Sigmoid colon (tissue), 7 donors: ENCODE measurements around the gene TAOK1. TPM values are rescaled to one million over a fixed set of nuclear protein-coding genes. Genes with fewer than 3 reads are reported as not detected.

ENCODE experiments used
- DNase-seq: peaks from one replicate; pipeline ENCODE4 v3.0.0-alpha.2; 2019
- H3K27ac ChIP-seq, 4 donors: fragments of 200-600 bp; sonication (generic); one replicate each; pipeline ENCODE4 v1.5.1; 2016 to 2019; ENCODE audit warnings: mild to moderate bottlenecking in 1 of 4
- H3K27me3 ChIP-seq, 3 donors: fragments of 200-600 bp; sonication (generic); one replicate each; pipeline ENCODE4 v1.5.1; 2019; ENCODE audit warnings: mild to moderate bottlenecking in 1 of 3
- H3K36me3 ChIP-seq, 4 donors: fragments of 200-600 bp; sonication (generic); one replicate each; pipeline ENCODE4 v1.5.1; 2016 to 2019
- H3K4me1 ChIP-seq, 4 donors: fragments of 200-600 bp; sonication (generic); one replicate each; pipeline ENCODE4 v1.5.1; 2017 to 2019
- H3K4me3 ChIP-seq, 4 donors: fragments of 200-600 bp; sonication (generic); one replicate each; pipeline ENCODE4 v1.5.1; 2017 to 2019; ENCODE audit warnings: mild to moderate bottlenecking in 2 of 4, moderate library complexity in 1 of 4
- H3K9me3 ChIP-seq, 4 donors: fragments of 200-600 bp in 3 of 4; sonication (generic) in 3 of 4; one replicate each; pipeline versions ENCODE4 v1.5.1 to v1.6.1; 2013 to 2019
- EP300 ChIP-seq, 4 donors: sonication (generic); formaldehyde crosslinking; IDR thresholded peaks; one replicate each; pipeline ENCODE4 v1.6.1; 2017; ENCODE audit warnings: antibody characterized with exemption in 4 of 4
- POLR2A ChIP-seq, 2 donors: fragments of 450-650 bp; IDR thresholded peaks; one replicate each; pipeline ENCODE4 v1.6.1; 2016; ENCODE audit warnings: antibody characterized with exemption in 2 of 2, mild to moderate bottlenecking in 2 of 2, moderate library complexity in 2 of 2
- POLR2AphosphoS5 ChIP-seq, 4 donors: sonication (generic); formaldehyde crosslinking; IDR thresholded peaks; one replicate each; pipeline ENCODE4 v1.6.1; 2017; ENCODE audit warnings: antibody characterized with exemption in 4 of 4
- WGBS, 2 donors: extraction: QIAGEN DNeasy Blood & Tissue Kit; methylation state at CpG; one replicate each; pipeline ENCODE4 v1.1.7; 2013; 5-methylcytosine and 5-hydroxymethylcytosine counted together
- intact Hi-C: fragments of 100-400 bp; cut with DNase I; formaldehyde crosslinking; loops from one replicate; pipeline ENCODE4 v1.15.1; 2023
- polyA plus RNA-seq, 3 donors: library from polyadenylated mRNA; stranded (reverse); fragments of 200-250 nt; gene quantifications; one replicate each; pipeline ENCODE4 v1.2.3, GENCODE V29; 2013
- total RNA-seq, 4 donors: library from RNA; depleted of rRNA; stranded (reverse); fragments of >200 nt; gene quantifications; one replicate each; pipeline ENCODE4 v1.1.0, GENCODE V29; 2016
- TF ChIP-seq, protein P1 (sequence below), 4 experiments: fragments of 450-650 bp in 3 of 4; fragments of 200-600 bp in 1 of 4; IDR thresholded peaks; one replicate each; pipeline ENCODE4 v1.5.1; 2016 to 2019; ENCODE audit warnings: antibody characterized with exemption in 4 of 4, mild to moderate bottlenecking in 3 of 4, moderate library complexity in 2 of 4
- donor health status: healthy with polysubstance abuse.
- donor health status: Bipolar disorder and iron deficiency.
- donor health status: healthy.

TAOK1 gene
- total and polyA plus RNA-seq, 7 donors = 3.6 to 65.4 (median 46.3) TPM

GRCh38 chr17:29590411-29591145 lies 200.4 kb downstream of the TAOK1 start:
- 46 to 69% methylated on average over 30 of the region's 30 CpGs for WGBS, 2 donors
- DNase-seq = peak; percentile 77
- H3K9me3 ChIP-seq = no peaks in the 10 kb centered on the region
- intact Hi-C loops = loop anchor here (1.0 kb wide), 2 partner anchors 10 to 23 kb away; no protein-coding TSS in a partner anchor
- H3K27me3 ChIP-seq = no peaks in the 10 kb centered on the region
- H3K4me1 ChIP-seq = peaks cover 0 to 78% (median 71%) of the 10 kb centered on the region in 4 donors
- no peaks in the 10 kb centered on the region for H3K36me3 ChIP-seq
- TF ChIP-seq POLR2AphosphoS5 (IDR thresholded peaks at IDR 0.05) = no peak
- TF ChIP-seq POLR2A (IDR thresholded peaks at IDR 0.05) = no peak
- TF ChIP-seq, protein P1, sequence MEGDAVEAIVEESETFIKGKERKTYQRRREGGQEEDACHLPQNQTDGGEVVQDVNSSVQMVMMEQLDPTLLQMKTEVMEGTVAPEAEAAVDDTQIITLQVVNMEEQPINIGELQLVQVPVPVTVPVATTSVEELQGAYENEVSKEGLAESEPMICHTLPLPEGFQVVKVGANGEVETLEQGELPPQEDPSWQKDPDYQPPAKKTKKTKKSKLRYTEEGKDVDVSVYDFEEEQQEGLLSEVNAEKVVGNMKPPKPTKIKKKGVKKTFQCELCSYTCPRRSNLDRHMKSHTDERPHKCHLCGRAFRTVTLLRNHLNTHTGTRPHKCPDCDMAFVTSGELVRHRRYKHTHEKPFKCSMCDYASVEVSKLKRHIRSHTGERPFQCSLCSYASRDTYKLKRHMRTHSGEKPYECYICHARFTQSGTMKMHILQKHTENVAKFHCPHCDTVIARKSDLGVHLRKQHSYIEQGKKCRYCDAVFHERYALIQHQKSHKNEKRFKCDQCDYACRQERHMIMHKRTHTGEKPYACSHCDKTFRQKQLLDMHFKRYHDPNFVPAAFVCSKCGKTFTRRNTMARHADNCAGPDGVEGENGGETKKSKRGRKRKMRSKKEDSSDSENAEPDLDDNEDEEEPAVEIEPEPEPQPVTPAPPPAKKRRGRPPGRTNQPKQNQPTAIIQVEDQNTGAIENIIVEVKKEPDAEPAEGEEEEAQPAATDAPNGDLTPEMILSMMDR (IDR thresholded peaks at IDR 0.05) = no peak
- TF ChIP-seq EP300 (IDR thresholded peaks at IDR 0.05) = no peak
- H3K4me3 ChIP-seq = peak overlapping the region in 3 of 4 donors; percentile 51 to 90 (median 77)
- peak overlapping the region; percentile 78 to 92 (median 90) for H3K27ac ChIP-seq

DNA sequence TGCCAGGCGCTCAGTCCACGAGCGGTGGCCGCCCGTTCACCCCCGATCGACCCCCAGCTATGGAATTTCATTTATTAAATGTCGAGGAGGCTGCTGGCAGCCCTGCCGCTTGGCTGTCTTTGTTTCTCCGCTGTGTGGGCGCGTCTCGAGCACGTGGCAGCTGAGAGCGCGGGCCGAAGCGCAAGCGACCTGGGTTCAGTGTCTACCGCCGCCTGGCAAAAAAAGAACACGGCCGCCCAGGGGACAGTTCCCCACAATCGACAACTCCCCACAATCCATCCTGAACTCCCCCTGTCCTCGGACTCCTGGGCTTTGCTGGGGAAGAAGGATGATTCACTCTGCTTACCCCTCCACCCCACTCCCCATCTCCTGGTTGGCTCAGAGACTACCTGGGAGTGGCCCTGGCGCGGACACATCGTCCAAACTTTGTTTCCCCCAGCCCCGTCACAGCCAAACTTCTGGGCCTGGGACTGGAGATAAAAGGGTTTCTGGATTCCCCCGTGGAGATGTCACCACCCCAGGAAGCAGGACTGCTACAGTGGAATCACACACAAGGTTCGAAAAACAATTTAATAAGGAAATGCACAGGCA lies 201.1 kb downstream of the TAOK1 start:
- H3K9me3 ChIP-seq = no peaks in the 10 kb centered on the region
- DNase-seq = peak; percentile 86
- H3K36me3 ChIP-seq = no peaks in the 10 kb centered on the region
- intact Hi-C loops = loop anchor here (1.0 kb wide), 2 partner anchors 11 to 22 kb away; no protein-coding TSS in a partner anchor
- WGBS, 2 donors = 18 to 49% methylated on average over 31 of the region's 31 CpGs
- H3K27me3 ChIP-seq = no peaks in the 10 kb centered on the region
- H3K4me1 ChIP-seq = peaks cover 0 to 74% (median 68%) of the 10 kb centered on the region in 4 donors
- peak overlapping the region in 3 of 4 donors; percentile 10 to 90 (median 35) for H3K4me3 ChIP-seq
- H3K27ac ChIP-seq = peak overlapping the region; percentile 78 to 92 (median 90)
- TF ChIP-seq POLR2A (IDR thresholded peaks at IDR 0.05) (no peak), EP300 (IDR thresholded peaks at IDR 0.05) (no peak), POLR2AphosphoS5 (IDR thresholded peaks at IDR 0.05) (no peak)
- TF ChIP-seq, protein P1 (IDR thresholded peaks at IDR 0.05) = no peak

DNA sequence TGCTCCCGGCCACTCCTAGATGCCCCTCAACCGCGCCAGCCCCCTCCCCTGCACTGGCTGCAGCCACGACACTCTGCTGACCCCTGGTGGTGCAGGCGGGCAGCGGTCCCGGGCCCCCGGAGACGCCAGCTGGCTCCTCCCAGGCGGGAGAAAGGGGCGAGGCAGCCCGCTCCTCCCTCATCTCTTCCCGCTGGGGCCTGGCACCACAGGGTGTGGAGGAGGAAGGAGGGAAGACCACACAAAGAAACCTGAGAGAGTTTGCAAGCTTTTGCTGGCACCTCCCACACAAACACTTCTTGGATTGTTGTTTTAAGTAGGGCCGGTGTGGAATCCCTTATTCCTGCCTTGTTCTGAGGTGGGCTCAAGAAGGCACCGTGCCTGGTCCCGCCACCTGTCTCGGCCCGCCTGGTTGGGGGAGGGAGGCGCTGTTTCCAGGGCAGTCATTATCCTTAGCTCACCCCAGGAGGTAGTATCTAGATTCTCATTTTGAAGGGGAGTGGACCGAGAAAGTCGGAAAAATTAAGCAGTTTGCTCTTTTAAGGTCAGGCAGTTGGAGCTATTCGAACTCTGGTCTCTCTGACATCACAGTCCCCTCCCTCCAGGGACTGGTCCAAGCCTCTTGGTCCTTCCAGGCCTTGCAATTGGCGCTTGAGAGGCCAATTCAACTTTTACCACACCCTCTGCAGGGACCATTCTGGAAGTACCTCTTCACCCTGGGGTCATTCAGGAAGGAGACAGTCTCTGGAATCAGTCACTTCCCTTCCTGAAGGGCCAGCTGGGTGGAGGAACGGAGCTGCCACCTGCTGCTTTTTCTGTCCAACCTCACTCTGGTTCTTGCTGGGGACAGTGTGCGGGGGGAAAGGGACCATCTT lies 201.8 kb downstream of the TAOK1 start:
- Histone ChIP-seq H3K27ac (peak overlapping the region; percentile 78 to 92 (median 90)), H3K27me3 (no peaks in the 10 kb centered on the region), H3K4me1 (peaks cover 0 to 68% (median 61%) of the 10 kb centered on the region in 4 donors), H3K9me3 (no peaks in the 10 kb centered on the region), H3K4me3 (peak overlapping the region in 3 of 4 donors; percentile 10 to 90 (median 35)), H3K36me3 (no peaks in the 10 kb centered on the region)
- TF ChIP-seq POLR2AphosphoS5 (IDR thresholded peaks at IDR 0.05) (peak in 3 of 4 donors; percentile 27 to 44 (median 39)), POLR2A (IDR thresholded peaks at IDR 0.05) (peak in 1 of 2 donors; percentile 39), EP300 (IDR thresholded peaks at IDR 0.05) (no peak)
- TF ChIP-seq, protein P1 (IDR thresholded peaks at IDR 0.05) = peak; percentile 93 to 99 (median 97)
- peak; percentile 93 for DNase-seq
- intact Hi-C loops = loop anchor here (1.0 kb wide), 2 partner anchors 12 to 21 kb away; no protein-coding TSS in a partner anchor
- 4 to 13% methylated on average over 25 of the region's 25 CpGs for WGBS, 2 donors

- no peaks in the 10 kb centered on the region for H3K27me3 ChIP-seq
- H3K4me3 ChIP-seq = peak within 1 kb of the TSS; percentile 44 to 90 (median 73)
- DNase-seq = peak; percentile 80
- peak within 1 kb of the TSS; percentile 78 to 92 (median 90) for H3K27ac ChIP-seq
- H3K36me3 ChIP-seq = no peaks in the 10 kb centered on the region
- H3K9me3 ChIP-seq = no peaks in the 10 kb centered on the region
- peaks cover 0 to 58% (median 51%) of the 10 kb centered on the region in 4 donors for H3K4me1 ChIP-seq
- TF ChIP-seq POLR2A (IDR thresholded peaks at IDR 0.05) (no peak), POLR2AphosphoS5 (IDR thresholded peaks at IDR 0.05) (no peak), EP300 (IDR thresholded peaks at IDR 0.05) (no peak)
- TF ChIP-seq, protein P1 (IDR thresholded peaks at IDR 0.05) = no peak
- intact Hi-C loops = no loop called here
- WGBS, 2 donors = 1% methylated on average over 96 of the region's 96 CpGs
These were observed 202.8 kb downstream of the TAOK1 start, which contains the start of gene ANKRD13B for GRCh38 chr17:29592850-29593551. ANKRD13B (plus strand) TSS chr17:29593132; CDS start chr17:29593622, 490 bp downstream.
